HG03045 (cell line): Measurements from ENCODE around the gene IQGAP3.

Experiments used
- ATAC-seq: cut with Tn5 transposase; IDR thresholded peaks from one replicate; pipeline ENCODE4 v1.9.1; 2021; ENCODE audit warnings: mild to moderate bottlenecking, moderate library complexity; ENCODE audit not compliant: unreplicated experiment

IQGAP3 gene

DNA sequence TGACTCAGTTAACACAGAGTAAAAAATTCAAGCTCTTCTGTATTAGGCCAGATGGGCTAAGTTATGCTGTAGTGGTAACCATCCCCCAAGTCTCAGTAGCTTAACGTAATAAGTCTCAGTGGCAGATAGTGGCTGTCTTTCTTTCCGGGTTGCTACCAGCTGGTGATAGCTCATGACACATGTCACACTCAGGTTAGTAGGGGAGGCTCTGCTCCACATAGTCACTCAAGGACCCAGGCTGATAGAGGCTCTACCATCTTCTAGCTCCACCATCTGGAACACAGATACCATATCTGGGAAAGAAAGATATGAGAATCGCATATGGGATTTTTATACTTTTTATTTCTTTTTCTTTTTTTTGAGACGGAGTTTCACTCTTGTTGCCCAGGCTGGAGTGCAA lies 55.5 kb downstream of the IQGAP3 start:
- no peak for ATAC-seq

DNA sequence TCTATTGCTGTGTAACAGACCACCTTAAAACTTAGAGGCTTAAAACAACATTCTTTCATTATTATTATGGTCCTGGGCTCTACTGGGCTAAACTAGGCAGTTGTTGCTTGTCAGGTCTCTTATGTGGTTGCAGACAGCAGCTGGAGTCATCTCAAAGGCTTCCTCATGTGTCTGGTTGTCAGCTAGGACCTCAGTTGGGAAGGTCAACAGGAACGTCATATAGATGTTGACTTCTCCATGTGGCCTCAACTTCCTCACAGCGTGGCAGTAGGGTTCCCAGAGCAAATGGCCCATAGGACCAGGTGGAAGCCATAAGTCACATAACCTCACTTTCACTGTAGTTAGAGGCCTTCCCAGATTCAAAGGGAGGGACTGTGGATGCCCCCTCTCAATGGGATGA lies 56.4 kb downstream of the IQGAP3 start:
- ATAC-seq = no peak

- ATAC-seq = no peak
Observed at GRCh38 chr1:156513185-156513584, 59.2 kb downstream of the IQGAP3 start.

DNA sequence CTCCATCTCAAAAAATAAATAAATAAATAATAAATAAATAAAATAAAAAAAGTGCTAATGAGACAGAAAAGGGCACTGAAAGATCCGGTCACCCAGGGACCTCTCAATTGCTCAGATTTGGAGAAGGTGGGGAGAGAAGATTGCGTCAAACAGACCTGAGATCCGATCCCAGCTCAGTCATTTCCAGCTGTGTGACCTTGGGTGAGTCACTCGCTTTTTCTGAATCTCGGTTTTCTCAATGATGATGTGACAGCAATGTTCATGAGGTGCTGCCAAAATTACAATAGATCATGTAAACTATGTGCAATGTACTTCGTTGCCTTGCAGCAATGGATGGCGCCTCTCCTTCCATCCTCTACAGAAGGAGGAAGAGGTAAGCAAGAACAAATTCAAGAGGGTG lies 60.7 kb downstream of the IQGAP3 start:
- ATAC-seq = no peak

GRCh38 chr1:156510709-156511108 lies 61.7 kb downstream of the IQGAP3 start:
- no peak for ATAC-seq

GRCh38 chr1:156509424-156510034 lies 62.8 kb downstream of the IQGAP3 start:
- ATAC-seq = no peak

DNA sequence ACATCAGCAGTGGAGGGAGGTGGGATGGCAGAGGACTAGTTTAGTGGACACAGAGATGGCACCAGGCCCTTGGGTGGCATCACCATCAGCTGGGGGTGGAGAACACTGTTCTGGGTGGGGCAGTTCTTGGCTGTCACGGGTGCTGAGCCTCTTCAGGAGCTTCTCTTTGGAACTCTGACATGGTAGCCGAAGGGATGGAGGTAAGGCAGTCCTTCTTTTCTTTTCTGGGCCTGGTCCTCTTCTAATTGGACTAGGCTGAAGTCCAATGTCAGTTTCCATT lies 63.5 kb downstream of the IQGAP3 start:
- ATAC-seq = no peak

DNA sequence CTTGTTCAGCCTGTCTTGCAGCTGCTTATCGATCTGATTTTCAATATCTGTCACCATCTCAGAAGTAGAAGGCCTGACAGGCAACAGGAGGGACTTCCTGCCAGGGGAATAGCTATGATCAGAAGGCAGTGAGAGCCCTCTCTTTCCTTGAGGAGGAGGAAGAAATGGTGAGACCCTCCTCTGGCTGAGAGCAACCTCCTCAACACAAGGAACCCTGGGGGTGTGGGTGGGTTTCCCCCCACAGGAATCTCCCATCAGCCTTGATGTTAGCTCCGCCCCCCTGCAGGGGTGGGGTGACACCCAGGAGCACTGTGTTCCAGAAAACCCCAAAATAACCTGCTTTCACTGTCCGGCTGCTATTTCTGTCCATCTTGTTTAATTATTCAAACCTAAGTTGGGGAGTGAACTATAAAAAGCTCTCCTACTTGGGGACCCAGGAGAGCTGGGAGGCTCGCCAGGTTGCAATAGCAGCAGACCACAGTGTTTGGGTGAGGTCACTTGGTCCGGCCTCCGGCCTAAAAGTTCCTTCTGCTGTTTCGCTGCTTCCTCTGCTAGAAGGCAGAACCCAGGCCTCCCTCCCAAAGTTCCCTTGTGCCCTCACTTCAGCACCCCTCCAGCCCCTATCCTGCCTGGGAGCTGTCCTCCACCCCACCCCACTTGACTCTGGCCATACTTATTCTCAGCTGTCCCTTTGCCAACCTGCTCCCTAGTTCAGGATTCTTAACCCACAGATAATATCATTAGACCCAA lies 64.0 kb downstream of the IQGAP3 start:
- no peak for ATAC-seq

DNA sequence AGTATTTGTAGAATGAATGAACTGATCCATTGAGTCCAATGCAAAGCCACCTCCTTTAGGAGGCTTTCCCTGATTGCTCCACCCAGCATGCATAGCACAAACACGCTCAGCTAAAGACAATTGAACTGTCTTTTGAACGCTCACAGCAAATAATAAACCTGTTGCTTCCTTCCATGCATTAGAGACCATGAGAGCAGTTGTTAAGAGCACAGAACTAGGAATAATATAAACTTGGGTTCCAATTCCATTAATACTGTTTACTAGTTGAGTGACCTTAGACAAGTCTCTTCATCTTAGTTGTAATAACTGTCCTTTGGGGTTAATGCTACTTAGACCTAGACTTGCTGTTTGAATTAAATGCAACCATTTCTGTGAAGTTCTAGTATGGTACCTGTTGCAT lies 65.9 kb downstream of the IQGAP3 start:
- ATAC-seq = no peak

DNA sequence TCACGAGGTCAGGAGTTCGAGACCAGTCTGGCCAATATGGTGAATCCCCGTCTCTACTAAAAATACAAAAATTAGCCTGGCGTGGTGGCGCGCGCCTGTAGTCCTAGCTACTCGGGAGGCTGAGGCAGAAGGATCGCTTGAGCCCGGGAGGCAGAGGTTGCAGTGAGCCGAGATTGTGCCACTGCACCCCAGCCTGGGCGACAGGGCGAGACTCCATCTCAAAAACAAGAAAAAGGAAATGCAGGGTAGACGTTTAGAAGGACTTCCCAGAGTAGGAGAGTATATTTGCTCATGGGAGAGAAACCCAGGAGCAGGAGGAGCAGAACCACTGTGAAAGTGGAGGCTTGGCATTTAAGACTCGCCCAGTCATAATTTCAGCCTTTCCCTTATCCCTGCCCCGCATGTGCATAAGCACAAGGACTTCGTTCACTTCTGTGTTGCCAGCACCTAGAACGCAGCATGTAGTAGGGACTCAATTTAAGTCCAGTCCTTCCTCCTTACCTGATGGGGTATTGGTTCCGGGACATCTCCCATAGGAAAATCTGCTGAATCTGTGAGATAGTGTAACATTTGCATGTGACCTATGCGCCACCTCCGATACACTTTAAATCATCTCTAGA lies 66.6 kb downstream of the IQGAP3 start:
- no peak for ATAC-seq

GRCh38 chr1:156504821-156505678 lies 67.3 kb downstream of the IQGAP3 start:
- peak; percentile 44 for ATAC-seq

DNA sequence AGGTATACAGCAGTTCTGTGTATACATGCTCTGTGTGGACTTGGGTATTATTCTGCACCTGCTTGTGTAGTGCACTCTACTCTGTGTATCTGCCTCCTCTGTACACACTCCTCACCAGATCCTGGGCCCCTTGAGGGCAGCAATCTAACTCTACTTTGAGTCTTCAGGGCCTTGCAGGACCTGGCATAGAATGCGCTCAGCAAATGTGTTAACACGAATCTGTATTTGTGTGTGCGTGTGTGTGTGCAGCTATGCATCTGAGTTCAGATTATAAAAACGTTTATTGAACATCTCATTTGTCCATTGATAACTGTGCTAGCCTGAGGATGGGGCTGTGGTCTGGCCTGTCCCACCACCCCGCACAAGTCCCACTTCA lies 67.9 kb downstream of the IQGAP3 start:
- no peak for ATAC-seq

GRCh38 chr1:156503698-156504437 lies 68.5 kb downstream of the IQGAP3 start:
- ATAC-seq = no peak

- no peak for ATAC-seq
Observed at GRCh38 chr1:156502894-156503697, 69.3 kb downstream of the IQGAP3 start.

DNA sequence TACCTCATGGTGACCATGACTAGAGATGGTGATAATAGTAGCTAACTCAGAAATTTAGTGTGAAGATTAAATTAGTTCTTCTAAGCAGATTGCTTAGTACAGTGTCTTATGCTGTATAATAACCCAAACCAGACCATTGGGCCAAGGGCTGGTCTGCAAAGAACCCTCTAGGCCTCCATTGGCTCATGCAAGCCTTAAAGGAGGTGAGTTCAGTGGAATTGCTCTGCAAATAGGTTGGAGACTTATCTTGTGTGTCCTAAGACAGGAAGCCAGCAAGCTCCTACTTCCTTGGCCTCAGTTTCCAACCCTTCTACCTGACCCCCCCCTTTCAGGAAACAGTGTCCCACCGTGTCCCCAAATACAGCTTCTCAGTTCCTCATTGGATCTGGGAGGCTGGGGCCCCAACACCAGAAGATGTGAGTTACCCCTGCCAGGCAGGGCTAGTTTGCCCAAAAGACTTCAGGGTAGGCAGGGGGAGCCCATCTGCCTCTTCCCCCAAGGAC lies 69.9 kb downstream of the IQGAP3 start:
- ATAC-seq = no peak

GRCh38 chr1:156500793-156501506 lies 71.4 kb downstream of the IQGAP3 start:
- peak; percentile 49 for ATAC-seq

- no peak for ATAC-seq
Observed at GRCh38 chr1:156500543-156500792, 71.9 kb downstream of the IQGAP3 start, which contains the start of gene MEF2D. MEF2D (minus strand) TSS chr1:156500775; CDS start chr1:156483292, 17,483 bp downstream.

- ATAC-seq = no peak
Observed at GRCh38 chr1:156499842-156500542, 72.4 kb downstream of the IQGAP3 start.
